Left cardiac atrium (tissue), 4 donors: ENCODE results near the gene GPLD1. TPM values are rescaled to one million over a fixed set of nuclear protein-coding genes. Genes with fewer than 3 reads are reported as not detected.
A peak's percentile ranks its signal among the peaks of the same experiment; 100 is the strongest.

Experiments
- ATAC-seq, 2 donors: fragments of 200-7000 bp; cut with Tn5 transposase; one replicate each; pipeline ENCODE4 v1.9.1; 2020; ENCODE audit warnings: mild to moderate bottlenecking in 2 of 2, moderate library complexity in 2 of 2
- DNase-seq: peaks from one replicate; pipeline ENCODE4 v3.0.0-alpha.2; 2020
- intact Hi-C, 2 donors: fragments of 100-400 bp; cut with DNase I; formaldehyde crosslinking; loops; one replicate each; pipeline versions ENCODE4 v1.14.1 to v1.15.1; 2022 to 2023
- total RNA-seq, 2 donors: library from RNA; stranded (reverse); fragmentation: NEBNext Ultra II Directional; extraction: Animal tissue kit (Norgen Biotek cat#: 25700); gene quantifications; one replicate each; pipeline ENCODE4 v1.2.1, GENCODE V29; 2021
- donor health status: DM: no; HTN: yes; CAD: no.
- donor health status: DM: no; HTN: yes; CAD: no; lungs with severe emphysema.
- donor health status: DM: yes; HTN: yes; CAD: no.
- donor health status: Dilated cardiomyopathy.

GPLD1 gene
- total RNA-seq, 2 donors from 2014 or later: 1.2 to 1.9 TPM

GRCh38 chr6:24472181-24472580 is 17.2 kb downstream of the GPLD1 start:
- ATAC-seq (no peak), DNase-seq (no peak)
- intact Hi-C loops: no loop called here

- no peak for ATAC-seq
- DNase-seq: no peak
- intact Hi-C loops: no loop called here
These were observed 19.6 kb downstream of the GPLD1 start for GRCh38 chr6:24469811-24470210.

- DNase-seq: no peak
- intact Hi-C loops: no loop called here
- ATAC-seq: no peak
These were observed 24.9 kb downstream of the GPLD1 start for GRCh38 chr6:24464253-24465038.

- no peak for DNase-seq
These were observed 28.4 kb downstream of the GPLD1 start for GRCh38 chr6:24460966-24461365.

GRCh38 chr6:24458941-24459340 is 30.4 kb downstream of the GPLD1 start:
- ATAC-seq (no peak), DNase-seq (no peak)
- intact Hi-C loops: no loop called here

More at GRCh38 chr6:24460966-24461365, 28.4 kb downstream of the GPLD1 start:
- intact Hi-C loops: no loop called here
- ATAC-seq: no peak

GRCh38 chr6:24458134-24458533 is 31.2 kb downstream of the GPLD1 start:
- DNase-seq: no peak
- intact Hi-C loops: no loop called here
- peak in 1 of 2 donors; percentile 73 for ATAC-seq

GRCh38 chr6:24455061-24455460 is 34.3 kb downstream of the GPLD1 start:
- ATAC-seq: no peak
- DNase-seq: no peak
- intact Hi-C loops: no loop called here

- no peak for DNase-seq
- no peak for ATAC-seq
- intact Hi-C loops: no loop called here
These were observed 34.9 kb downstream of the GPLD1 start for GRCh38 chr6:24454452-24454851.

GRCh38 chr6:24453921-24454320 is 35.5 kb downstream of the GPLD1 start:
- ATAC-seq: no peak
- no peak for DNase-seq
- intact Hi-C loops: no loop called here

- intact Hi-C loops: no loop called here
- ATAC-seq: peak in 1 of 2 donors; percentile 67
- DNase-seq: no peak
These were observed 37.6 kb downstream of the GPLD1 start for GRCh38 chr6:24451581-24452388.

GRCh38 chr6:24448828-24449525 is 40.4 kb downstream of the GPLD1 start:
- no peak for DNase-seq
- intact Hi-C loops: no loop called here
- no peak for ATAC-seq

- no peak for ATAC-seq
- intact Hi-C loops: no loop called here
- no peak for DNase-seq
These were observed 41.0 kb downstream of the GPLD1 start for GRCh38 chr6:24448396-24448795.

GRCh38 chr6:24446670-24447069 is 42.7 kb downstream of the GPLD1 start:
- no peak for ATAC-seq
- intact Hi-C loops: no loop called here

GRCh38 chr6:24445704-24446103 is 43.7 kb downstream of the GPLD1 start:
- ATAC-seq: no peak
- intact Hi-C loops: no loop called here

More at GRCh38 chr6:24446670-24447069, 42.7 kb downstream of the GPLD1 start:
- DNase-seq: no peak

GRCh38 chr6:24444588-24444987 is 44.8 kb downstream of the GPLD1 start:
- intact Hi-C loops: no loop called here
- ATAC-seq (no peak), DNase-seq (no peak)

More at GRCh38 chr6:24445704-24446103, 43.7 kb downstream of the GPLD1 start:
- DNase-seq: no peak

GRCh38 chr6:24441599-24441904 is 47.8 kb downstream of the GPLD1 start:
- no peak for DNase-seq
- no peak for ATAC-seq
- intact Hi-C loops: no loop called here

- intact Hi-C loops: no loop called here
- ATAC-seq (no peak), DNase-seq (no peak)
These were observed 48.3 kb downstream of the GPLD1 start for GRCh38 chr6:24440897-24441598.

- DNase-seq (no peak), ATAC-seq (no peak)
- intact Hi-C loops: no loop called here
These were observed 49.4 kb downstream of the GPLD1 start for GRCh38 chr6:24439858-24440539.

- no peak for DNase-seq
- no peak for ATAC-seq
- intact Hi-C loops: no loop called here
These were observed 52.4 kb downstream of the GPLD1 start for GRCh38 chr6:24436979-24437378.
